Activated T-cell treated with anti-CD3 and anti-CD28 coated beads, Interleukin-2, amount 50 U/mL, for 24 hours (primary cell): ENCODE results near the gene LMO2.
"Not testable (repeated sequence)": the region's sequence is repeated elsewhere in the genome, so short reads cannot be mapped to it uniquely, and the experiment has no call there.

Experiments
- DNase-seq: peaks from one replicate; pipeline ENCODE4 v3.0.0-alpha.2; 2020
- H3K27ac Mint-ChIP-seq: 2 replicates; pipeline ENCODE4 v1.8.0; 2020; ENCODE audit warnings: mild to moderate bottlenecking, mixed read lengths
- H3K27me3 Mint-ChIP-seq: 2 replicates; pipeline ENCODE4 v1.8.0; 2020; ENCODE audit warnings: mixed read lengths
- H3K36me3 Mint-ChIP-seq: 2 replicates; pipeline ENCODE4 v1.8.0; 2020; ENCODE audit warnings: low read depth, mixed read lengths
- H3K4me1 Mint-ChIP-seq: 2 replicates; pipeline ENCODE4 v1.8.0; 2020; ENCODE audit warnings: low read depth, mixed read lengths
- H3K4me3 Mint-ChIP-seq: 2 replicates; pipeline ENCODE4 v1.8.0; 2020; ENCODE audit warnings: mild to moderate bottlenecking, moderate library complexity, mixed read lengths
- H3K9me3 Mint-ChIP-seq: 2 replicates; pipeline ENCODE4 v1.8.0; 2020; ENCODE audit warnings: mixed read lengths

The LMO2 gene

DNA sequence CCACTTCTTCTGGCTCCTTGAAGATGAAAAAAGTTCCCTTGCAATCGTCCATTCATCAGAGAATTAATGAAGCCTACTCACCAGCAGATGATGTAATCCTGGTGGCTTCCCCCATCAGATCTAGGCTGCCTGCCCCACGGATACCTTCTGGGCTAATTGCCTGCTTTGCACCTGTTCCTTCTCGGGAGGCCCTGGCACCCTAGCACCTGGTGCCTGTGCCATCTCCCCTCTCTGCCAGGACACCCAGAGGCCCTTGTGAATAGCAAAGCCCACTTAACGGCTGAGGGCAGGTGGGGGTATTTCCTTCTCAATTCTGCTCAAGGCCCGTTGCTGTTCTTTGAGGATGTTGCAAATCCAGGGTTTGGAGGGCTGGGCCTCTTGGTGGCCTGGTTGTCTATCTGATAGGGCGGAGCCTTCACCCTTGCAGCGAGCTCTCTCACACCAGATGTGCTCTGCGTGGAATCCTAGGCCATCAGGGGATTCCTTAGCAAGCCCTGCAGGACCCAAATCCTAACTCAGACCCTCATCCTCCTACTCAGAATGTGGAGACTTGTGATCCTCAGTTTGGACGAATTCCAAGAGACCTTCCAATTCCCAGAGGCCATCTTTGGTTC lies at the start of gene LMO2:
Gene LMO2, minus strand, starts transcription at position 363 of the 614 bp plus-strand sequence. CDS start 22,360 bp downstream, outside the sequence.
- H3K36me3 Mint-ChIP-seq: no peaks in the 10 kb centered on the region
- H3K4me1 Mint-ChIP-seq: peaks cover 46% of the 10 kb centered on the region
- peaks cover 92% of the 10 kb centered on the region for H3K27me3 Mint-ChIP-seq
- peaks cover 5% of the 10 kb centered on the region for H3K9me3 Mint-ChIP-seq
- H3K4me3 Mint-ChIP-seq: peak within 1 kb of the TSS; percentile 40
- no peak for DNase-seq
- no peak within 1 kb of the TSS for H3K27ac Mint-ChIP-seq

DNA sequence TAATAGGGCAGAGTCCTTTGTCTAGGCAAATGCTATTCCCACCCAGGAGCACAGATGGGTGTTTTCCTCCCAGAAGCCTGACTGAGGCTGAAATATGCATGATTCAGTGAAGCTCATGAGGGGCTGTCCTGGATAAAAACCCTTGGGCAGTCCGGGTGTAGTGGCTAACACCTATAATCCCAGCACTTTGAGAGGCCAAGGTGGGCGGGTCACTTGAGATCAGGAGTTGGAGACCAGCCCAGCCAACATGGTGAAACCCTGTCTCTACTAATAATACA lies 48.6 kb upstream of the LMO2 start:
- Mint-ChIP-seq H3K4me3 (no peak overlapping the region), H3K4me1 (no peaks in the 10 kb centered on the region), H3K36me3 (no peaks in the 10 kb centered on the region), H3K27ac (no peak overlapping the region), H3K9me3 (no peaks in the 10 kb centered on the region), H3K27me3 (peaks cover 24% of the 10 kb centered on the region)
- DNase-seq: no peak

DNA sequence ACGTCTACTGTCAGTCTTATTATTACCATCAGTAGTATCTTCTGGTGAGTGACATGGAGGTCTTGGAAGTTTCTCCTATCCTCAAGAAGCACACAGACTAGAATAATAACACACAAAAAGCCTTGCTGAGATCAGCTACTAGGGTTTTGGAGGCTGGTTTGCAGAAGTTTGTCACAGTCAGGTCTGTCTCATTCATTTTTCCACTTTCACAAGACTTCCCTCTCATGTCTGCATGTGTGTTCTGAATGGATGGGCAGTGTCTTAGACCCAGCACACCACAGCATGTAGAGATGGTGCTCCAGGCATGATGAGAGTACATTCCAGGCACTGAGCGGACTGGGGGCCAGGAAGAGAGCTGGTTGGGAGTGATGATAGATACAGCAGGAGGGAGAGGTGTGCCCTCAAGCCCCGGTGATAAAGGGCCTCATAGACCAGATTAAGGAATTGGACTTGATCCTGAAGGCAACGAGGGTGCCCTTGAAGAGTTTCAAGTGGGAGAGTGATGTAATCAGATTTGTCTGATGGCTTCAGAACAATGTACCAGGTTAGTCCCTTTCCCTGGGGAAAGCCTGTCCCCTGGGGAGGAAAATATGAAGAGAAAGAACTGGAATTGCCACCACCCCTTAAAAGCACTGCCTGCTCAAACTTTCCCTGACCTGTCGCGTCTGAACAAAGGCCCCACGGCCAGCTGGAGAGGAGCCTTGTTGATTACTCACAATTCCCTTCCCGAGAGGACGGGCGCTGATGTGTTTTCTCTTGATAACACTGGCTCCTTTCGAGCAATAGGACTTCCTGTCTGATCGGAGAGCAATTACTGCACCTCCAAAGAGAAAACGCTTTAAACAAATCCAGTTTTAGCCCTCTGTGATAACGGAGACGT lies 45.1 kb upstream of the LMO2 start:
- no peak overlapping the region for H3K27ac Mint-ChIP-seq
- peaks cover 5% of the 10 kb centered on the region for H3K9me3 Mint-ChIP-seq
- no peak for DNase-seq
- peaks cover 29% of the 10 kb centered on the region for H3K27me3 Mint-ChIP-seq
- peaks cover 2% of the 10 kb centered on the region for H3K4me1 Mint-ChIP-seq
- H3K36me3 Mint-ChIP-seq: no peaks in the 10 kb centered on the region
- H3K4me3 Mint-ChIP-seq: no peak overlapping the region

DNA sequence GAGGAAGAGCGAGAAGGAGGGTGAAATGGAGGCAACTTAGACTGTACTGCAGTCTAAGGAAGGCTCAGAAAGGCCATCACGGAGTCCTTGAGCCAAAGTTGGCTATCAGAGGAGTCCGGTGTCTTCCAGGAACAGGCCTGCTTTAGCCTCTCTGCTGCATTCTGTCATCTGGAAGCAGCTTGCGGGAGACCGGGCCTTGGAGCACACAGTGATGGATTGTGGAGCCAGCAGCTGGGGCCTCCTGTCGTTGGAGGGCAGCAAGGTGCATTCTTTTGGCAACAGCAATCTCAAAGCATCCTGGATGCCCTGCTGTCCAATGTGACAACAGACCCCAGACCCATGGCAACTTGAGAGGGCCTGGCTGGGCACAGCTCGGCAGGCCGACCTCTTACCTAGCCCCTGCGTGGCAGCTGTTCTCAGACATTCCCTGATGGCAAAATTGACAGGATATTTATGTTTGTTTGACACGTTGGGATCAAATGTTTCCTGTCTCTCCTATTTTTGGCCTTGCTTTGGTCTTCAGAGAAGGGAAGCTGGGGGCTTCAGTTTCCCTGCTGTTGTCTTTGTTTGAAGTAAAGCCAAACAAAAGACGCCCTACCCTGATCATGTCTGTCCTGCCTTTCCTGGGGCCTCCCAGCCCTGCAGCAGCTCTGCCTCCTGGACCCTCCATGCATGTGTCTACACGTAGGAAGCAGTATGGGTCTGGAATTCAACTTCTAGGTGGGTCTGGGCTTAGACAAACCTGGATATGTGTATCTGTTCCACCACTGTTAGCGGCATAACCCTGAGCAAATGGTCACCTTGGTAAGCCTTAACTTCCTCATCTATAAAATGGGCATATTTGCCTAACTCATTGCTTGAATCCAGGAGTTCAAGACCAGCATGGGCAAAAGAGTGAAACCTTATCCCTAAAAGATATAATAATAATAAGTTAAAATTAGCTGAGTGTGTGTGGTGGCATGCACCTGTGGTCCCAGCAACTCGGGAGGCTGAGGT lies 43.9 kb upstream of the LMO2 start:
- Mint-ChIP-seq H3K4me3 (no peak overlapping the region), H3K27me3 (peaks cover 24% of the 10 kb centered on the region), H3K36me3 (no peaks in the 10 kb centered on the region), H3K4me1 (peaks cover 2% of the 10 kb centered on the region), H3K27ac (no peak overlapping the region), H3K9me3 (peaks cover 9% of the 10 kb centered on the region)
- DNase-seq: no peak

DNA sequence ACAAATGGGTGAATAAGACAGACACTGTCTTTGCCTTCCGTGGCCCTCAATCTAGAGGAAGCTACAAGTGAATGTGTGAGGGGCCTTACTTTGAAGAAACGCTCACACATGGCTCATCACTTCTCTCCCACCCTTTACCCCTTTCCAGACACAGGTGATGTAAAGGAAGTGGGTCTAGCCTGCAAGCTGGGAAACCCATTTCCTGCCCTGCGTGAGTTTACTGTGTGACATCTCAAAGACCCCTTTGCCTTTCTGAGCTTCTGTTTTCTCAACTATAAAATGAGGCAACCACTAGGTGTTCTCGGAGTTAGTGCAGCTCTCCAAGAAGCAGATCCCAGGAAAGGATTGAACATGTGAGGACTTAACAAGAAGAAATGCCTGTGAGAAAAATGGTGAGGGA lies 43.1 kb upstream of the LMO2 start:
- H3K9me3 Mint-ChIP-seq: peaks cover 9% of the 10 kb centered on the region
- no peak overlapping the region for H3K27ac Mint-ChIP-seq
- no peak for DNase-seq
- H3K4me1 Mint-ChIP-seq: peaks cover 2% of the 10 kb centered on the region
- no peaks in the 10 kb centered on the region for H3K36me3 Mint-ChIP-seq
- H3K4me3 Mint-ChIP-seq: no peak overlapping the region
- peaks cover 23% of the 10 kb centered on the region for H3K27me3 Mint-ChIP-seq

DNA sequence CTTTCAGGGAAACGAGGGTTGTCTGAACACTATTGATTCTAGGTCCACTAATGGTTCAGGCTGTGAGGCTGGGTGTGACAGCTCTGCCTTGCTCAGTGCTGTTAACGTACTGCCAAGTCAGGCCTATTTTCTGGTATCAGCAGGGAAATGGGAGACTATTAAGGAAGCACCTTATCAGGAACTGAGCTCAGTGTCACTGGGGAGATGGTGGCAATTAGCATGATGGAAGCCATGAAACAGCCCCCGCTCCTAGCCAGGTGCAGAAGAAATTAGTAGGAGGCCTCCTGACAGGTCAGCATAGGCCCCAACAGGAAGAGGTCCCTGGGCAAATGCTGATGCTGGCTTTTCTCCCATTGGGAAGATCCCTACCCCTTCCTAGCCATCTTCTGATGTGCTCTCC lies 42.6 kb upstream of the LMO2 start:
- H3K27ac Mint-ChIP-seq: no peak overlapping the region
- DNase-seq: no peak
- peaks cover 21% of the 10 kb centered on the region for H3K27me3 Mint-ChIP-seq
- H3K4me1 Mint-ChIP-seq: peaks cover 2% of the 10 kb centered on the region
- peaks cover 9% of the 10 kb centered on the region for H3K9me3 Mint-ChIP-seq
- no peaks in the 10 kb centered on the region for H3K36me3 Mint-ChIP-seq
- H3K4me3 Mint-ChIP-seq: no peak overlapping the region

DNA sequence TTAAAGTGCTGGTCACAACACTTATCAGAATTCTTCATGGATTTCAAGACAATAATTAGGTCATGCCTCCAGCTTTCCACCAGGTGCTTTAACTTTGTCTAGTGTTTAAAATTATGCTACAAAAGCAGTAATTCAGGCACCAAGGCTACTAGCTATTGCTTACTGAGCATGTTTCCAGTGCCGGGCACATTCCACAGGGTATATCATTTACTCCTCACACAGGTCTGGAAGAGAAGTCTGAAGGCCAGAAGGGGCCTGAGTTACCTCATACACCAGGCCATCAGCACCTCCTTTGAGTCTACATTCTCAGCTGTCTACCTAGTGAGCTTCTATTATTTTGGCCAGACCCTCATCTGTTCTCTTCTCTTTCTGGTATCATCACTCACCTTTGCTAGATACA lies 41.7 kb upstream of the LMO2 start:
- Mint-ChIP-seq H3K4me1 (peaks cover 2% of the 10 kb centered on the region), H3K4me3 (no peak overlapping the region), H3K27ac (no peak overlapping the region), H3K27me3 (peaks cover 22% of the 10 kb centered on the region), H3K9me3 (peaks cover 9% of the 10 kb centered on the region), H3K36me3 (no peaks in the 10 kb centered on the region)
- no peak for DNase-seq

DNA sequence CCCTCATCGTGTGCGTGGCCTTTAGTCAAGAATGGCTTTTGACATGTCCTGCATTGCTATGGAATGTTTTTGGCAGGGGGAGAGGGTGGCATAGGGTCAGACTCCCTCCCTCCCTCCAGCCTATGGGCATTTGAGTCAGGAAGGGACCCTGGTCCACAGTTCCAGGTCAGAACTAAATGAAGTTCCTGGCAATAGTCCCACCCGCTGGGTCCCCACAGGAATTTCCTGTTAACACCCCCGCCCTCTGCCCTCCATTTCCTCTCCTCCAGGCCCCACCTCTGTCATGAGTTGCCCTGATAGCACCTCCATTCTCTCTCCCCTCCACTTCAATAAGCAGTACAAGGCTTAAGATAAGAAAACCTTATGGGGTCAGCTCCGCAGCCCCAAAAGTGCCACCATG lies 40.8 kb upstream of the LMO2 start:
- H3K36me3 Mint-ChIP-seq: no peaks in the 10 kb centered on the region
- H3K4me1 Mint-ChIP-seq: peaks cover 2% of the 10 kb centered on the region
- no peak for DNase-seq
- no peak overlapping the region for H3K27ac Mint-ChIP-seq
- H3K4me3 Mint-ChIP-seq: no peak overlapping the region
- peaks cover 19% of the 10 kb centered on the region for H3K27me3 Mint-ChIP-seq
- peaks cover 9% of the 10 kb centered on the region for H3K9me3 Mint-ChIP-seq

DNA sequence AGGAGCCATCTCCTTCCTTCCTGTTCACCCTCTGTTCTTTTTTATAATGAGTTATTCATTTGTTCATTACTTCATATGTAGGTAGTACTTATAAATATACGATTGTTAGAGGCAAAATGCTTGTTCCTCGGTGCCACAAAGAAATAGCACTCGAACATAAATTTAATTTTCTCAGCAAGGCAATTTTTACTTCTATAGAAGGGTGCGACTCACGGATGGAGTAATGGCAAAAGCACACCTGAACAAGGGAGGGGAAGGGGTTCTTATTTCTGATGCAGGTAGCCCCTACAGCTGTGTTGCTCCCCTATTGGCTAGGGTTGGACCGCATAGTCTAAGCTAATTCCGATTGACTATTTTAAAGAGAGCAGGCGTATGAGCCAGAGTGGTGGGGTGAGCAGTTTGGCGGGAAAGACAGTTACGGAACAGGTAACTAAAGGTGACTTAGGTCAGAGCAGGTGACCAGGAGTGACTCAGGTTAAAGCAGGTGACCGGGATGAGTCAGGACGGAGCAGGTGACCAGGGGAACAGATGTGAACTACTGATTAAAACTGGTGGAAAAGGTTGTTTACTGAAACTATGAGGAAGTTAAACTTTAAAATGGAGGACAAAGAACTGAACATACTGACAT lies 40.0 kb upstream of the LMO2 start:
- not testable (repeated sequence) for H3K36me3 Mint-ChIP-seq, H3K27ac Mint-ChIP-seq, H3K4me3 Mint-ChIP-seq, H3K9me3 Mint-ChIP-seq, DNase-seq, H3K4me1 Mint-ChIP-seq
- peaks cover 14% of the 10 kb centered on the region for H3K27me3 Mint-ChIP-seq

DNA sequence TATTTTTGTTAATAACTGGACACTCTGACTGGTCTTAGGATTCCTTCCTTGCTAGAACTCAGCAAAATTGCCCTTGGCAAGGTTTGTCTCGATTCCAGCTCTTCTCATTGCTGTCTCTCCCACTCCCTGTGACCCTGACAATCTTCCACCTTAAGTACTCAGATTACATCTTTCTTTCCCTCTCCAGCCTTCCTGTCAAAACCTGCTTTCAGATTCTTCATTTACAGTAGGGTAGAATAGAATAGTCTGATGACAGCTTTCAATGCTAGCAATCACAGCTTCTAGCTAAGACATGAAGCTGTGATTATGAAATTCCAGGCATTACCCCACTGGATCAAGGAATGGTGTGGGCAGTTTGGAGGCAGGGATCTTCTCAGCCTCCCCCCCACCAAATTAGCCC lies 39.2 kb upstream of the LMO2 start:
- Mint-ChIP-seq H3K27ac (no peak overlapping the region), H3K4me1 (peaks cover 2% of the 10 kb centered on the region), H3K36me3 (no peaks in the 10 kb centered on the region), H3K9me3 (peaks cover 9% of the 10 kb centered on the region), H3K27me3 (peaks cover 14% of the 10 kb centered on the region), H3K4me3 (no peak overlapping the region)
- DNase-seq: no peak

DNA sequence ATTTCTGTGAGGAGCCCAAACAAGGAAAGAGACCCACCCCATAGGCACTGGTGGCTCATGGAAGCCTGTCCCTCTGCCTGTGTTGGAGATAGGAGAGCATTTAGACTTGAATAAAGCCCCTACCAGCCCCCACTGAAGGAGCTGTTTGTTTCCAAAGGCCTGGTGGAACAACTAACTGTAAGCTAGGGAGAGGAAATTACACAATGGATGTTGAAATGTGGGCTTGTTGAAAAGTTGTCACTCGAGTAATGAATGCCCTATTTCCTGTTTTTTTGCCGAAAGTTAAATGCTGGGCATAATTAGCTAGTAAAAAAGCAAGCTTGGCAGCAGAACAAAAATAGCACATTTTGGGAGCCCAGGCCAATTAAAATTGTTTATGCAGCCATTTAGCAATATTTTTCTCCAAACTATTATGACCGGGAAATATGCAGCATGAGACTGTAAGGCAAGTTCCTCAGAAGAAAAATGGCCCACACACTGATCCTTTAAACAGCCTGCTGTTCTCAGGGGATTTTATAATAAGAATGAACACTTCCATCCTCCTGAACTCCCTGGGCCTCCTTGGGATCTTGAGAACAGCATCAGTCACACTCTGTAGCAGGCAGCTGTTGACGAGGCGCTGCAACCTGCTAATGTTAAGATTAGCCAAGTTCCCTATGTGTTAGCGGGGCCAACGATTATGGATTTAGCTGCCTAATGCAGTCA lies 38.6 kb upstream of the LMO2 start:
- peaks cover 2% of the 10 kb centered on the region for H3K4me1 Mint-ChIP-seq
- no peak overlapping the region for H3K27ac Mint-ChIP-seq
- H3K27me3 Mint-ChIP-seq: peaks cover 16% of the 10 kb centered on the region
- H3K36me3 Mint-ChIP-seq: no peaks in the 10 kb centered on the region
- peaks cover 9% of the 10 kb centered on the region for H3K9me3 Mint-ChIP-seq
- no peak for DNase-seq
- no peak overlapping the region for H3K4me3 Mint-ChIP-seq

DNA sequence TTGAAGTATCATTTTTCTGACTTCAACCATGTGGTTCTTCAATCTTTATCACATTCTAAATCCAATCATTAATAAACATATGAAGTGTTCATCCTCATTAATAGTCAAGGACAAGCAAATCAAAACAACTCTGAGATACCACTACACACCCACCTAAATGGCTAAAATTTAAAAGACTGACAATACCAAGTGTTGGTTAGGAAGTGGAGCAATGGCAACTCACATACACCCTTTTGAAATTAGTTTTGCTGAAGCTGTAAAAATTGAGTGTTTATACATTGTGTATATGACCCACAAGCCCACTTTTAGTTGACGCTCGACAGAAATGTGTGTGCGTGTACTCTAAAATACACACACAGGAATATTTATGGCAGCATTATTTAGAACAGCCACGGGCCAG lies 36.7 kb upstream of the LMO2 start:
- H3K27me3 Mint-ChIP-seq: peaks cover 23% of the 10 kb centered on the region
- H3K4me3 Mint-ChIP-seq: no peak overlapping the region
- peaks cover 9% of the 10 kb centered on the region for H3K9me3 Mint-ChIP-seq
- peaks cover 2% of the 10 kb centered on the region for H3K4me1 Mint-ChIP-seq
- no peak for DNase-seq
- no peak overlapping the region for H3K27ac Mint-ChIP-seq
- no peaks in the 10 kb centered on the region for H3K36me3 Mint-ChIP-seq

DNA sequence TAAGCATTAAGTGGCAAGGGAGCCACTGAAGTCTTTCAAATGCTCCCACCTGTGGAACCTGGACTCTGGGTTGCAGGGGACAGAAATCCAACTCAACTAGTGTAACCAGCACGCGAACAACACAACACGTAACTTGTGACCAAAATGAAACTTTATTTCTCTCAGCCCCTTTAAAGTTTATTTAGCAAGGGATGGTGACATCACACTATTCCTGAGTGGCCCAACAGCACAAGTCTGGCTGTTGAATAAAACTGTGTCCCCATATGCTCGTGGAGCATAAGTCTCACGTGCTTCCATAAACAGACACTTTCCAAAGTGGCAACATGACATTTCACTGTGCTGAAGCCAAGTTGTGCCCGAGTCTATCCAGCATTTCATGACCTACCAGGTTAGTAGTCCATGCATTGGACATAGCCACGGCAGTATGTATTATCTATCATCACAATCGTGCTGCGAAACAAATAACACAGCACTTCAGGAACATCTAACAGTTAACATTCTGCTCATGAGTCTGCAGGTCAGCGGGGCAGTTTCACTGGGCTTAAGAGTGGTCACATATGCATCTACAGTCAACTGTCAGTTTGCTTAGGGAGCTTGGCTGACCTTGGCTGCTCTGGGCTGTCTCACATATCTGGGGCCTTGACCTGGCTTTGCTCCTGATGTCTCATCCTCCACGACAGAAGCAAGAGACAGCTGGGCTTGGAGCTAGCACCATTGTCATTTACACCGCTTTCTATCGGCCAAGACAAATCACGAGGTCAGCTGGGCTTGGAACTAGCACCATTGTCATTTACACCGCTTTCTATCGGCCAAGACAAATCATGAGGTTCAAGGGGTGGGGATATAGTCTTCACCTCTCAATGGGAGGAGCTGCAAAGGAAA lies 35.0 kb upstream of the LMO2 start:
- DNase-seq: no peak
- Mint-ChIP-seq H3K27ac (no peak overlapping the region), H3K4me1 (no peaks in the 10 kb centered on the region), H3K4me3 (no peak overlapping the region), H3K9me3 (peaks cover 3% of the 10 kb centered on the region), H3K27me3 (peaks cover 38% of the 10 kb centered on the region), H3K36me3 (no peaks in the 10 kb centered on the region)
